GM23338 (cell line): ENCODE results near the gene AOPEP. TPM values are rescaled to one million over a fixed set of nuclear protein-coding genes. Genes with fewer than 3 reads are reported as not detected.

ENCODE experiments used
- ATAC-seq: fragments of 200-7000 bp; cut with Tn5 transposase; 3 replicates; pipeline ENCODE4 v1.9.1; 2020
- DNase-seq: peaks from one replicate; pipeline ENCODE4 v3.0.0-alpha.2; 2015; ENCODE audit warnings: low spot score
- H2AFZ ChIP-seq: fragments of 200-600 bp; sonication (generic); 2 replicates; pipeline ENCODE4 v1.8.0; 2016; ENCODE audit warnings: antibody characterized with exemption, mild to moderate bottlenecking, moderate library complexity
- H3F3A ChIP-seq: fragments of 200-600 bp; sonication (generic); replicated peaks from 2 replicates; pipeline ENCODE4 v1.8.0; 2017; ENCODE audit warnings: antibody characterized with exemption, mixed run types, low read depth
- H3K27ac ChIP-seq: fragments of 200-600 bp; sonication (generic); 2 replicates; pipeline ENCODE4 v1.6.1; 2016; ENCODE audit warnings: low read depth
- H3K27me3 ChIP-seq: fragments of 200-600 bp; sonication (generic); 2 replicates; pipeline ENCODE4 v1.8.0; 2016; ENCODE audit warnings: mild to moderate bottlenecking, mixed run types, moderate library complexity; ENCODE audit not compliant: insufficient read depth
- H3K36me3 ChIP-seq: fragments of 200-600 bp; sonication (generic); 2 replicates; pipeline ENCODE4 v1.8.0; 2016; ENCODE audit warnings: mild to moderate bottlenecking; ENCODE audit not compliant: insufficient read depth
- H3K4me1 ChIP-seq: fragments of 200-600 bp; sonication (generic); 2 replicates; pipeline ENCODE4 v1.8.0; 2016; ENCODE audit warnings: mild to moderate bottlenecking, moderate library complexity; ENCODE audit not compliant: insufficient read depth
- H3K4me2 ChIP-seq: fragments of 200-600 bp; sonication (generic); 2 replicates; pipeline ENCODE4 v1.7.1; 2017; ENCODE audit warnings: mixed run types
- H3K4me3 ChIP-seq: fragments of 200-600 bp; sonication (generic); 2 replicates; pipeline ENCODE4 v1.6.1; 2016; ENCODE audit warnings: mixed run types
- H3K79me2 ChIP-seq: fragments of 200-600 bp; sonication (generic); replicated peaks from 2 replicates; pipeline ENCODE4 v1.8.0; 2017; ENCODE audit warnings: mild to moderate bottlenecking; ENCODE audit not compliant: insufficient read depth
- H3K9me2 ChIP-seq: fragments of 200-600 bp; sonication (generic); 2 replicates; pipeline ENCODE4 v1.8.0; 2017; ENCODE audit not compliant: insufficient read depth
- H4K20me1 ChIP-seq: fragments of 200-600 bp; sonication (generic); replicated peaks from 2 replicates; pipeline ENCODE4 v1.8.0; 2017; ENCODE audit warnings: mild to moderate bottlenecking; ENCODE audit not compliant: insufficient read depth
- H3K27ac Mint-ChIP-seq: 2 replicates; pipeline ENCODE4 v1.8.0; 2020; ENCODE audit warnings: inconsistent platforms, mild to moderate bottlenecking, moderate library complexity, mixed read lengths
- H3K27me3 Mint-ChIP-seq: 3 replicates; pipeline ENCODE4 v1.8.0; 2022; ENCODE audit warnings: low read depth, mild to moderate bottlenecking, moderate library complexity, mixed read lengths, inconsistent platforms; ENCODE audit not compliant: insufficient read depth, poor library complexity
- H3K36me3 Mint-ChIP-seq: 3 replicates; pipeline ENCODE4 v1.8.0; 2021; ENCODE audit warnings: low read depth, mild to moderate bottlenecking, inconsistent platforms, moderate library complexity, mixed read lengths
- H3K4me1 Mint-ChIP-seq: 3 replicates; pipeline ENCODE4 v1.8.0; 2020; ENCODE audit warnings: mild to moderate bottlenecking, inconsistent platforms, mixed read lengths
- H3K4me3 Mint-ChIP-seq: 3 replicates; pipeline ENCODE4 v1.8.0; 2021; ENCODE audit warnings: moderate library complexity, mild to moderate bottlenecking, inconsistent platforms, mixed read lengths
- H3K9me3 Mint-ChIP-seq: 3 replicates; pipeline ENCODE4 v1.8.0; 2020; ENCODE audit warnings: moderate library complexity, mild to moderate bottlenecking, inconsistent platforms, mixed read lengths
- CREB1 ChIP-seq: fragments of 250-450 bp; sonication (Bioruptor Pico); IDR thresholded peaks from 2 replicates; pipeline ENCODE4 v1.5.0; 2020; ENCODE audit warnings: low read depth, mild to moderate bottlenecking, moderate library complexity
- ETS1 ChIP-seq: IDR thresholded peaks from 2 replicates; pipeline ENCODE4 v1.6.1; 2016; ENCODE audit warnings: antibody characterized with exemption
- EZH2 ChIP-seq: fragments of 200-600 bp; sonication (generic); IDR thresholded peaks from one replicate; pipeline ENCODE4 v1.8.0; 2017; ENCODE audit warnings: antibody characterized with exemption, mild to moderate bottlenecking, low read depth; ENCODE audit not compliant: unreplicated experiment
- NANOG ChIP-seq: IDR thresholded peaks from 2 replicates; pipeline ENCODE4 v1.6.1; 2016; ENCODE audit warnings: antibody characterized with exemption, borderline replicate concordance
- POLR2AphosphoS5 ChIP-seq: IDR thresholded peaks from 2 replicates; pipeline ENCODE4 v1.6.1; 2016; ENCODE audit warnings: antibody characterized with exemption, low read depth
- STAT1 ChIP-seq: IDR thresholded peaks from one replicate; pipeline ENCODE4 v1.6.1; 2016; ENCODE audit warnings: antibody characterized with exemption; ENCODE audit not compliant: unreplicated experiment
- ZNF114 ChIP-seq: fragments of 250-450 bp; sonication (Bioruptor Pico); IDR thresholded peaks from 2 replicates; pipeline ENCODE4 v1.5.0; 2020; ENCODE audit warnings: mild to moderate bottlenecking, moderate library complexity
- ZNF331 ChIP-seq: fragments of 250-450 bp; sonication (Bioruptor Pico); IDR thresholded peaks from 2 replicates; pipeline ENCODE4 v1.5.0; 2020; ENCODE audit warnings: low read depth, mild to moderate bottlenecking, moderate library complexity
- ZNF462 ChIP-seq: fragments of 250-450 bp; sonication (Bioruptor Pico); IDR thresholded peaks from 2 replicates; pipeline ENCODE4 v1.5.0; 2020; ENCODE audit warnings: mild to moderate bottlenecking, moderate library complexity
- polyA plus RNA-seq: library from polyadenylated mRNA; unstranded; fragments of >200 nt; fragmentation: Nextera tagmentation; extraction: Ambion mirVana; gene quantifications from 2 replicates; pipeline ENCODE4 v1.2.1, GENCODE V29; 2016
- total RNA-seq: library from RNA; depleted of rRNA; stranded (reverse); fragments of >200 nt; shearing (Covaris generic); gene quantifications from 2 replicates; pipeline ENCODE4 v1.2.3, GENCODE V29; 2014
- TF ChIP-seq, protein P1 (sequence below): IDR thresholded peaks from one replicate; pipeline ENCODE4 v1.6.1; 2018; ENCODE audit warnings: antibody characterized with exemption; ENCODE audit not compliant: unreplicated experiment
- TF ChIP-seq, protein P2 (sequence below), 2 experiments: fragments of 200-600 bp in 1 of 2; sonication (generic) in 1 of 2; conservative IDR thresholded peaks; 2 replicates each; pipeline versions ENCODE4 v1.5.1 to v1.6.1; 2016 to 2017; ENCODE audit warnings: antibody characterized with exemption in 2 of 2, low read depth in 2 of 2, mild to moderate bottlenecking in 2 of 2, moderate library complexity in 1 of 2

The AOPEP gene
- total and polyA plus RNA-seq, 2 experiments from 2014 or later: 7.0 to 16.5 TPM

DNA sequence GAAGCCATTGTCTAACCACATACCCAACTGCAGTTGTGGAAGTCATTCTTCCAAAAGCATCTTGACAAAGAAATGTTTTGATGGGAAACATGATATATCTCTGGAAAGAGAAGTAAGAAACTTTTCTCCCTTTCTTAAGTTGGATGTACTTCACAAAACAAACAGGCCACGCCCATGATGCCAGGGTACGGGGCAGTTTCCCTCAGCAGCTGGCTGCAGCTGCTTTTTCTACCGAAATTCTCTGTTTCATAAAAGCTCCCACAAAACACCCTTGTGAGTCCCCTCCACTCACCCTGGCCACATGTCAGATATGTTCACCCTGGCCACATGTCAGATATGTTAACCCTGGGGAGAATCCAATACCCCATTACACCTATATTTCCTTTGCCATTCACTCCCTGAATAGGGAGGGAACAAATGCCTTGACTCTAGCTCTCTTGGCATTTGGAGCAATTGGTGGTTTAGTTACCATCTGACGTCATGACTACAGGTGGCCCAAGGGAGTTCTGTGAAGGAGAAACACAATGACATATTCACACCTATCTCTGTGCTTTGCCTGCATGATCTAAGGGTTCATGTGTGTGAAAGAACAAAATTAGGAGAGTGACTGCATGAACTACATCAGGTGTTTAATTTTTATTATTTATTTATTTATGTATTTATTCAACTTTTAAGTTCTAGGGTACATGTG lies 103.0 kb downstream of the AOPEP start:
- Histone ChIP-seq H4K20me1 (no peaks in the 10 kb centered on the region), H3K36me3 (no peaks in the 10 kb centered on the region), H3K4me2 (no peak overlapping the region), H3F3A (no peaks in the 10 kb centered on the region), H3K9me2 (no peaks in the 10 kb centered on the region), H3K79me2 (no peaks in the 10 kb centered on the region), H3K4me1 (peaks cover 11% of the 10 kb centered on the region), H3K4me3 (no peak overlapping the region), H3K27me3 (no peaks in the 10 kb centered on the region), H3K27ac (no peak overlapping the region), H2AFZ (no peak overlapping the region)
- Mint-ChIP-seq H3K36me3 (peaks cover 8% of the 10 kb centered on the region; the same call in 2 of the 3 replicates), H3K27ac (no peak overlapping the region), H3K4me1 (peaks cover 19% of the 10 kb centered on the region), H3K9me3 (no peaks in the 10 kb centered on the region; the same call in 2 of the 3 replicates), H3K4me3 (no peak overlapping the region), H3K27me3 (no peaks in the 10 kb centered on the region)
- DNase-seq: no peak
- no peak for TF ChIP-seq ZNF331
- TF ChIP-seq, protein P1, sequence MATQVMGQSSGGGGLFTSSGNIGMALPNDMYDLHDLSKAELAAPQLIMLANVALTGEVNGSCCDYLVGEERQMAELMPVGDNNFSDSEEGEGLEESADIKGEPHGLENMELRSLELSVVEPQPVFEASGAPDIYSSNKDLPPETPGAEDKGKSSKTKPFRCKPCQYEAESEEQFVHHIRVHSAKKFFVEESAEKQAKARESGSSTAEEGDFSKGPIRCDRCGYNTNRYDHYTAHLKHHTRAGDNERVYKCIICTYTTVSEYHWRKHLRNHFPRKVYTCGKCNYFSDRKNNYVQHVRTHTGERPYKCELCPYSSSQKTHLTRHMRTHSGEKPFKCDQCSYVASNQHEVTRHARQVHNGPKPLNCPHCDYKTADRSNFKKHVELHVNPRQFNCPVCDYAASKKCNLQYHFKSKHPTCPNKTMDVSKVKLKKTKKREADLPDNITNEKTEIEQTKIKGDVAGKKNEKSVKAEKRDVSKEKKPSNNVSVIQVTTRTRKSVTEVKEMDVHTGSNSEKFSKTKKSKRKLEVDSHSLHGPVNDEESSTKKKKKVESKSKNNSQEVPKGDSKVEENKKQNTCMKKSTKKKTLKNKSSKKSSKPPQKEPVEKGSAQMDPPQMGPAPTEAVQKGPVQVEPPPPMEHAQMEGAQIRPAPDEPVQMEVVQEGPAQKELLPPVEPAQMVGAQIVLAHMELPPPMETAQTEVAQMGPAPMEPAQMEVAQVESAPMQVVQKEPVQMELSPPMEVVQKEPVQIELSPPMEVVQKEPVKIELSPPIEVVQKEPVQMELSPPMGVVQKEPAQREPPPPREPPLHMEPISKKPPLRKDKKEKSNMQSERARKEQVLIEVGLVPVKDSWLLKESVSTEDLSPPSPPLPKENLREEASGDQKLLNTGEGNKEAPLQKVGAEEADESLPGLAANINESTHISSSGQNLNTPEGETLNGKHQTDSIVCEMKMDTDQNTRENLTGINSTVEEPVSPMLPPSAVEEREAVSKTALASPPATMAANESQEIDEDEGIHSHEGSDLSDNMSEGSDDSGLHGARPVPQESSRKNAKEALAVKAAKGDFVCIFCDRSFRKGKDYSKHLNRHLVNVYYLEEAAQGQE: no peak
- no peak for TF ChIP-seq CREB1 (CRISPR knock-in tag)
- TF ChIP-seq ZNF462 (CRISPR knock-in tag): no peak
- TF ChIP-seq NANOG: no peak
- TF ChIP-seq ETS1: no peak
- no peak for TF ChIP-seq POLR2AphosphoS5
- TF ChIP-seq STAT1: no peak
- TF ChIP-seq EZH2: no peak
- no peak for TF ChIP-seq ZNF114 (CRISPR knock-in tag)
- TF ChIP-seq, protein P2, sequence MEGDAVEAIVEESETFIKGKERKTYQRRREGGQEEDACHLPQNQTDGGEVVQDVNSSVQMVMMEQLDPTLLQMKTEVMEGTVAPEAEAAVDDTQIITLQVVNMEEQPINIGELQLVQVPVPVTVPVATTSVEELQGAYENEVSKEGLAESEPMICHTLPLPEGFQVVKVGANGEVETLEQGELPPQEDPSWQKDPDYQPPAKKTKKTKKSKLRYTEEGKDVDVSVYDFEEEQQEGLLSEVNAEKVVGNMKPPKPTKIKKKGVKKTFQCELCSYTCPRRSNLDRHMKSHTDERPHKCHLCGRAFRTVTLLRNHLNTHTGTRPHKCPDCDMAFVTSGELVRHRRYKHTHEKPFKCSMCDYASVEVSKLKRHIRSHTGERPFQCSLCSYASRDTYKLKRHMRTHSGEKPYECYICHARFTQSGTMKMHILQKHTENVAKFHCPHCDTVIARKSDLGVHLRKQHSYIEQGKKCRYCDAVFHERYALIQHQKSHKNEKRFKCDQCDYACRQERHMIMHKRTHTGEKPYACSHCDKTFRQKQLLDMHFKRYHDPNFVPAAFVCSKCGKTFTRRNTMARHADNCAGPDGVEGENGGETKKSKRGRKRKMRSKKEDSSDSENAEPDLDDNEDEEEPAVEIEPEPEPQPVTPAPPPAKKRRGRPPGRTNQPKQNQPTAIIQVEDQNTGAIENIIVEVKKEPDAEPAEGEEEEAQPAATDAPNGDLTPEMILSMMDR (conservative IDR thresholded peaks at IDR 0.05; ENCODE audit: low read depth in 2 of 2): no peak
- ATAC-seq: no peak
